CD4-positive, alpha-beta T cell treated with Interleukin-17A for 1 hour (primary cell): ENCODE measurements around the gene CRHBP.
"Not testable (repeated sequence)": the region's sequence is repeated elsewhere in the genome, so short reads cannot be mapped to it uniquely, and the experiment has no call there.

Source experiments
- DNase-seq: peaks from one replicate; pipeline ENCODE4 v3.0.0-alpha.2; 2020

Gene CRHBP

GRCh38 chr5:76952795-76953536 is at the start of gene CRHBP:
CRHBP (plus strand) TSS chr5:76953045; CDS start chr5:76953135, 90 bp downstream.
- no peak for DNase-seq

- DNase-seq, result no peak
Observed at GRCh38 chr5:76908166-76908565, 44.7 kb upstream of the CRHBP start.

- not testable (repeated sequence) for DNase-seq
Observed at GRCh38 chr5:76910344-76910933, 42.4 kb upstream of the CRHBP start.

GRCh38 chr5:76914671-76915070 is 38.2 kb upstream of the CRHBP start:
- not testable (repeated sequence) for DNase-seq

GRCh38 chr5:76918539-76918938 is 34.3 kb upstream of the CRHBP start:
- DNase-seq, result no peak

GRCh38 chr5:76920491-76920890 is 32.4 kb upstream of the CRHBP start:
- no peak for DNase-seq

GRCh38 chr5:76926329-76927105 is 26.3 kb upstream of the CRHBP start:
- no peak for DNase-seq

- no peak for DNase-seq
Observed at GRCh38 chr5:76927961-76928360, 24.9 kb upstream of the CRHBP start.

- no peak for DNase-seq
Observed at GRCh38 chr5:76930083-76930482, 22.8 kb upstream of the CRHBP start.

GRCh38 chr5:76938177-76938576 is 14.7 kb upstream of the CRHBP start:
- DNase-seq, result no peak

GRCh38 chr5:76941000-76941399 is 11.8 kb upstream of the CRHBP start:
- no peak for DNase-seq

- no peak for DNase-seq
Observed at GRCh38 chr5:76941442-76941841, 11.4 kb upstream of the CRHBP start.

GRCh38 chr5:76942581-76942980 is 10.3 kb upstream of the CRHBP start:
- no peak for DNase-seq

GRCh38 chr5:76943006-76943405 is 9.8 kb upstream of the CRHBP start:
- DNase-seq, result no peak

GRCh38 chr5:76944638-76945037 is 8.2 kb upstream of the CRHBP start:
- DNase-seq, result no peak

- not testable (repeated sequence) for DNase-seq
Observed at GRCh38 chr5:76945238-76945637, 7.6 kb upstream of the CRHBP start.

GRCh38 chr5:76946090-76946489 is 6.8 kb upstream of the CRHBP start:
- DNase-seq, result no peak

- no peak for DNase-seq
Observed at GRCh38 chr5:76947082-76947503, 5.8 kb upstream of the CRHBP start.

GRCh38 chr5:76953551-76954382 is 922 bp downstream of the CRHBP start:
- DNase-seq, result no peak

GRCh38 chr5:76954383-76954763 is 1.5 kb downstream of the CRHBP start:
- DNase-seq, result no peak

- no peak for DNase-seq
Observed at GRCh38 chr5:76956033-76956432, 3.2 kb downstream of the CRHBP start.

- DNase-seq, result no peak
Observed at GRCh38 chr5:76958991-76959767, 6.3 kb downstream of the CRHBP start.
